H54 (cell line): Measurements from ENCODE around the gene LINGO3.
A peak's percentile ranks its signal among the peaks of the same experiment; 100 is the strongest.

Source experiments
- DNase-seq: peaks from one replicate; pipeline ENCODE4 v3.0.0; 2011; ENCODE audit warnings: low spot score, mixed read lengths; ENCODE audit not compliant: insufficient read length
- FAIRE-seq: peaks from 3 replicates; lab custom pipeline; 2011; peaks lifted over from hg19 to GRCh38; lab: Jason Lieb, UNC
- POLR2A ChIP-seq: IDR thresholded peaks from 2 replicates; pipeline ENCODE4 v1.6.1; 2011; ENCODE audit warnings: low read depth, mild to moderate bottlenecking, low read length

Gene LINGO3

DNA sequence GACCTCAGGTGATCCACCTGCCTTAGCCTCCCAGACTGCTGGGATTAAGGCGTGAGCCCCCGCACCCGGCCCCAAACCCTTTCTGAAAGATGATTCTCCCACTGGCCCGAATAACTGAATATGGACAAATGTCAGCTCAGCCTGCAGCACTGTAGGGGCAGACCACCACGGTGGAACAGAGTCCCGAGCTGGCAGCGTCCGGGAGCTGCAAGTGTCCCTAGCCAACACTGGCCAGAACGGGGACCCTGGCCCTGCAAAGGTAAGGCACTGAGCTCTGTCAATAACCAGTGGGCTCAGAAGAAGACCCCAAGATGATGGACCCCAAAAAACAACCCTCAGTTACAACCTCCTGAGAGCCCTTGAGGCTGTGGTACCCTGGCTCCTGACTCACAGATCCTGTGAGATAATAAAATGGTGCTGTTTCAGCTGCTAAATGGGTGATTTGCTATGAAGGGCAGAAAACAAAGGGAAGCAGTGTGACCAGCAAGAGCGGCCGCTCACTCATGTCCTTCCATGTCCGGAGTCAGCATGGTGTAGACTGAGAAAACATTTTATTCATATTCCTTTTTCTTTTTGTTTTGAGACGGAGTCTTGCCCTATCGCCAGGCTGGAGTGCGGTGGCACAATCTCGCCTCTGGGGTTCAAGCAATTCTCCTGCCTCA lies 18.9 kb upstream of the LINGO3 start:
- TF ChIP-seq POLR2A: no peak
- DNase-seq (no peak), FAIRE-seq (no peak)

DNA sequence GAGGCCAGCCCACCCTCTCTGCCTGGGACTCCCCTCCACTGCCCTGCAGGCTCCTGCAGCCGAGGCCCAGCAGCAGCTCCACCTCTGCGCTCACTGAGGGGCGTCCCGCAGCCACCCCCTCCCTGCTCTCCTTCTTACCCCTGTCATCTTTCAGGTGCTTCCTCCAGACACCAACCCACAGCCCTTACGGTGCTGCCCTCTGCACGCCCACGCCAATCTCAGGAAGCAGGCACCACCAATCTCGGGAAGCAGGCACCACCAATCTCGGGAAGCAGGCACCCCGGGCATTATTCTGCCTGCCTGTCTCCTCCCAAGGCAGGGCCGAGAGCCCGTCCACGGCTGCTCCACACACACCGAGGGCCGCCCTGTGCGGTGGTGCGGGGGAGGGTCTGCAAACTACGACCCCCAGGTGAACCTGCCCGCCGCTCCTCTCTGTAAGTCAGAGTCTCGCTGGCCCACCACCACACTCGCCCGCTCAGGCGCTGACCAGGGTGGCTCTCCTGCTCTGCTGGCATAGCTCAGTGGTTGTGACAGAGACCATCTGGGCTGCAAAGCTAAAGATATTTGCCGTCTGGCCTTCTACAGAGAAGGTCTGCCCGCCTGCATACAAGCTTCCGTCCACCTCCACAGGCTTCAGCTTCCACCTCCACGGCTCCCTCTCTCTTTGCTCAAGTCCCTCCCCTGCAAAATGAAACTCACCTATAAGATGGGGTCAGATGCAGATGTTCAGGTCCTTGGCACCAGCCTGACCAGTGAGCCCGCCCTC lies 17.5 kb upstream of the LINGO3 start:
- DNase-seq (no peak), FAIRE-seq (no peak)
- no peak for TF ChIP-seq POLR2A

DNA sequence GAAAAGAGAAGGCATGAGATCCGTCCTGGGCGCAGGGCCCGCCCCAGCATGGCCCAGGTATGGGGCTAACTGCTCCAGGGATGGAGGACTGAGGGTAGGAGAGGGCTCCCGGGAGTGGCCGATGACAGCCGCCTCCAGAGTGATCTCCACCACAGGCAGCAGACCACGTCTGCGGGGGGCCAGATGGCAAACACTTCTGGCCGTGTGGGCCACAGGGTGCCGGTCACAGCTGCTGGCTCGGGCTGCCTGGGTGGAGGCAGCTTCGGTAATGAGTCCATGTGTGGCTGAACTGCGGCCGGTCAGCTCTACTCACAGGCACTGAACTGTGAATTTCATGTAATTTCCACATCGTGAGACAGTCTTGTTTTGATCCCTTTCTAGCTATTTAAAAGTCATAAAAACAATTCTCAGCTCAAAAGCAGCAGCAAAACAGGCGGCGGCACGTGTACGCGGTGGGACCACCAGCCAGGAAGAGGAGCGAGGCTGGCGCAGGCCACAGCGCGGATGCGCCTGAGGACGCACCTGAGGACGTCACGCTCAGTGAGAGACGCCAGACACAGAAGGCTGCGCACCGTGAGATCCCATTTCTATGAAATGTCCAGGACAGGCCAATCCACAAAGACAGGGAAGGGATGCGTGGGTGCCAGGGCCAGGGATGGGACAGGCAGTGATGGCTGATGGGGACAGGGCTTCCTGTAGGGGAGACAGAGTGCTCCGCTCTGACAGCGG lies 16.4 kb upstream of the LINGO3 start:
- TF ChIP-seq POLR2A: no peak
- FAIRE-seq (no peak), DNase-seq (no peak)

DNA sequence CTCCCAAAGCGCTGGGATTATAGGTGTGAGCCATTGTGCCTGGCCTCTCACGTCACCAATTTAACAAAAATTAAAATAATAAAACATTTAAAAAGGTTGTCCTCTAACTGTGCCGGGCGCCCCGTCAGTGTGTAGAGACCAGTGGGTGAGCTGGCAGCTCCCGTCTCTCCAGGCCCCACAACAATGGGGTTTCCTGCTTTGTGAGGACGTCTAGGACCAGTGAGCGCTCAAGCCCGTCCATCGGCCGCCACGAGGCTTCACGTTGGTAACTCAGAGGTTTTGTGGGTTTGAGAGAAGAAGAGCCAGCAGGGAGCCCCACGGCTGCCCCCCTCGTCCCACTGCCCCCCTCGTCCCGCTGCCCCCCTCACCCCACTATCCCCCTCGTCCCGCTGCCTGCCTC lies 15.8 kb upstream of the LINGO3 start:
- TF ChIP-seq POLR2A: no peak
- DNase-seq (no peak), FAIRE-seq (no peak)

DNA sequence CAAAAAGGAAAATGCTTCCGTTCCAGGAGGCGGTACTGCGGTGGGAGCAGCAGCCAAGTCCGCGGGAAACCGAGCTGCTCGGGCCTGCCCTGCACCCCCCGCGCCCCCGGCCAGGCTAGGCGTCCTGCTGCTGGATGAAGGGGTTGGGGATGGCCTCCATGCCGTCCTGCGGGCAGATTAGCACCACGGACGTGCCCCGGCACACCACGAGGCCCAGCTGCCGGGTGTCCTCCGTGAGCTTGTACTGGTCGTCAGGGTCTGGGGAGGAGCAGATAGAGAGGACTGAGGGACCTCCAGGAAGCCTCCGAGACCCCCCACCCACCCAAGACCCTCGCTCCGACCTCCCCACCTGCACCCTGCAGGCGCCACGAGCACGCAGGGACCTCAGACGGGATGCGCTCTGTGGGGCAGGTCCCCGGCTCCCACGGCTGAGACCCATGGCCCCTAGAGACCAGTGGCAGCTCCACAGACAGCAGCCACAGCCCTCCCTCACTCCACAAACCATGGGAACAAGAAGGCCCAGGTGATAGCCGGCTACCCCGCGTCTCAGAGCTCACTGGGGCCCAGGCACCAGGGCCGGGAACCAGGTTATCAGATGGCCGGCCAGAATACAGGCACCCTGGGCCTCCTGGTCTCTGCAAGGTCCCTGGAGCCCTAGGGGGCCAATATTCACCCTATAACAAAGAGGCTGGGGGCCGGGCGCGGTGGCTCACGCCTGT lies 13.8 kb upstream of the LINGO3 start:
- TF ChIP-seq POLR2A: no peak
- FAIRE-seq: no peak
- no peak for DNase-seq

DNA sequence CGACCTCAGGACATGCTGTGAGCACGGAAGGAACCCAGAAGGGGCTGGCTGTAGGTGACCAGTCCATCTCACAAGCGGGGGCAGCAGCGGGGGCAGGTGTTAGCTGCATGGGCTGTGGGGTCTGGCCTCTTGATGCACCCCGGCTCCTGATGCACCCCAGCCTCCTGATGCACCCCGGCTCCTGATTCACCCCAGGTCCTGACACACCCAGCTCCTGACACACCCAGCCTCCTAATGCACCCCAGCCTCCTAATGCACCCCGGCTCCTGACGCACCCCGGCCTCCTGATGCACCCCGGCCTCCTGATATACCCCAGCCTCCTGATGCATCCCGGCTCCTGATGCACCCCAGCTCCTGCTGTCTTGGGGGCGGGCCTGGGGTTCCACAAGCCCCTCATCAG lies 13.0 kb upstream of the LINGO3 start:
- DNase-seq: no peak
- FAIRE-seq: no peak
- TF ChIP-seq POLR2A: no peak

DNA sequence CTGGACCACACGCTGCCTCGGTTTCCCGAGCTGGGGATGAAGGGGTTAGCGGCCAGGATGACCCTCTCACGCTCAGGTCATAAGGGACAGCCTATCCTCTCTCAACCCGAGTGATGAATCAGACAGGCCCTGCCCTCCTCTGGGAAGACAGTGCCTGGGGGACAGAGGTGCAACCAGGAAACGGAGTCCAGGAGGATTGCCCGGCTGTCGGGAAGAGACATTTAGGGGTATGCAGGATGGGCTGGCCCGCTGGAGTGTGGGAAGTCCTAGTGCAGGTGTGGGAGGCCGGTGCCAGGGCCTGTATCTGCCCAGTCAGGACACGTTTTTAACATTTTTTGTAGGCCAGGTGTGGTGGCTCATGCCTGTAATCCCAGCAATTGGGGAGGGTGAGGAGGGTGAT lies 12.1 kb upstream of the LINGO3 start:
- no peak for TF ChIP-seq POLR2A
- DNase-seq: no peak
- no peak for FAIRE-seq

DNA sequence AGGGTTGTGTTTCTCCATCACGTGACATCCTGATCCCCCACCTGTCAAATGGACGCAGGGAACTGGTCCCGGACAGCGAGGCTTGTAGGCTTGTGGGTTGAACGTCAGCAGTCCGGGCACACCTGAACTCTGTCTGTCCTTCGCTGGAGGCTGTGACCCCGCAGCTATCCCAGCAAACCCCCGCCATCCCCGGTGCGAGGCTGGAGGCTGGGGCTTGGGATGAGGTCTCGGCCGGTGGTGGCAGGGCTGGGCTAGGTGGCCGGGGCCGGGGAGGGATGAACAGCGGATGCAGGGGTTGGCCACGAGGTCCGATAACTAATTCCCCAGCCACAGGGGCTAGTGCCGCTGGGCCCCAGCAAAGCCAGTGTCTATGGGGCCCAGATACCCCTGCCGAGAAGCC lies 11.6 kb upstream of the LINGO3 start:
- no peak for DNase-seq
- no peak for TF ChIP-seq POLR2A
- no peak for FAIRE-seq

DNA sequence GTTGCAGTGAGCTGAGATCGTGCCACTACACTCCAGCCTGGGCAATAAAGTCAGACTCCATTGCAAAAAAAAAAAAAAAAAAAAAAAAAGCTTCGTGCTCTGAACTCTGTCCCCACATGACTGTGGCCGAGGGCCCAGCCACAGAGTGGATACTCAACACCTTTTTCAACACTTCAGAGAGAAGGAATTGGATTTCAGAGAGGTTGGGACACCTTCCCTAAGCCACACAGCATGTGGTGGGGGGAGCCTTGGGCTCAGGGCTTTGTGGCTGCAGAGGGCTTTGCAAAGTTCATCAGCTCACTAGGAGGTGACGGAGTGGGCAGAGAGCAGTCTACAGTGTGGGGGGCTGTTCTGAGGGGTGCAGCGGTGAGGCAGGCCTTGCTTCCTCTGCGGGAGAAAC lies 11.0 kb upstream of the LINGO3 start:
- FAIRE-seq: no peak
- no peak for TF ChIP-seq POLR2A
- no peak for DNase-seq

DNA sequence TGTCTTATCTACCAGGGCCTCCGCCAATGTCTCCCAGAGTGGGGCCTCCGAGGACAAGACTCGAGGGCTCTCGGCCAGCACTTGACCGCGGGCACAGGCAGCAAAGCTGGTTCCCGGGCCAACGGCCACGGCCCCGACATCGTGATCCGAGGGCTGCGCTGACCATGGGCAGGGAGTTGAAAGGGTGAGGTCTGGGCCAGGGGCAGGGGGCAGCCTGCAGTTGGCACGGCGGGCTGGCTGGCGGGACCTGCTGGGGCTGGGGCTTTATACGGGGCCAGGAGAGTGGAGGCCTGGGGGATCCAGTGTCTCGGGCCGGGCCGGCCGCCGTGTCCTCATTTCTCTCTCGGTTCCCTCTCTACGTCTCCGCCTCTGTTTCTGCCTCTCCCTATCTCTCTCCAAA lies 9.8 kb upstream of the LINGO3 start:
- no peak for TF ChIP-seq POLR2A
- no peak for DNase-seq
- no peak for FAIRE-seq

DNA sequence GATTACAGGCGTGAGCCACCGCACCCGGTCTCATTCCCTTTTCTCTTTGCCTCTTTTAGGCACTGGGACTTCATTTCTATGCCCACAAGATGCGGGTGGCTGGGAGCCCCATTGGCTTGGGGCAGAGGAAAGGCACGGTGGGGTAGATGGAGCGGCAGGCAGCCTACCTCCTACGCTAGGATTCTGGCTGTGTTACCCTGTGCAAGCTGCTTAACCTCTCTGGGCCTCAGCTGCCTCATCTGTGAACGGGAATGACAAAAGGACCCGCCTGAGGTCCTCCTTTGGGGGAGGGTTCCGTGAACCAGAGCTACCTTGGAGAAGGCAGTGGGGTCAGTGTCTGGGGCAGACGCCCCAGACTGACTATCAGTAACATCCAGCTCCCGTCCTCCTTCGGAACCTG lies 9.3 kb upstream of the LINGO3 start:
- no peak for TF ChIP-seq POLR2A
- no peak for FAIRE-seq
- no peak for DNase-seq

DNA sequence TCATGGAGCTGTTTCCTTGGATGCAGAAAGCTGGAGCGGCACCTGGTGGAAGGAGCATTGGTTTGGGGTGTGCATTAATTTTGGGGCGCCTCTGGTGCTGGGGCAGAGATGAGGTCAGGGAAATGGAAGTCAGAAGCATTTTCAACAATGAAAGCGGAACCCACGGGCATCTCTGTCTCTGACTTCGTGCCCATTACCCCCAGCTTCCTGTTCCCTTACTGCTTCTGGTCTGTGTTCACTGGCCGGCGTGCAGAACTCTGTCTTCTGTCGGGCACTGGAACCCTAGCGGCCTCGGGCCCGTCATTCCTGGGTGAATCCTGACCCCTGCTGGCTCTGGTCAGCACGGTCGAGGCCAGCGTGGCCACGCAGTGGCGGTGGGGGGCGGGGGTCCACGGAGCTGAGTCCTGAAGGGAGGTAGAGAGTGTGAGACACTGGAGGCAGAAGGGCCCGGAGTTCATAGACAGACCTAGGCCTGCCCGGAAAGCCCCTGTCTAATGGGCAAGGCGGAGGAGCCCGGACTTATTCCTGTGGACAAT lies 7.9 kb upstream of the LINGO3 start:
- FAIRE-seq (no peak), DNase-seq (peak; percentile 65)
- TF ChIP-seq POLR2A: no peak

DNA sequence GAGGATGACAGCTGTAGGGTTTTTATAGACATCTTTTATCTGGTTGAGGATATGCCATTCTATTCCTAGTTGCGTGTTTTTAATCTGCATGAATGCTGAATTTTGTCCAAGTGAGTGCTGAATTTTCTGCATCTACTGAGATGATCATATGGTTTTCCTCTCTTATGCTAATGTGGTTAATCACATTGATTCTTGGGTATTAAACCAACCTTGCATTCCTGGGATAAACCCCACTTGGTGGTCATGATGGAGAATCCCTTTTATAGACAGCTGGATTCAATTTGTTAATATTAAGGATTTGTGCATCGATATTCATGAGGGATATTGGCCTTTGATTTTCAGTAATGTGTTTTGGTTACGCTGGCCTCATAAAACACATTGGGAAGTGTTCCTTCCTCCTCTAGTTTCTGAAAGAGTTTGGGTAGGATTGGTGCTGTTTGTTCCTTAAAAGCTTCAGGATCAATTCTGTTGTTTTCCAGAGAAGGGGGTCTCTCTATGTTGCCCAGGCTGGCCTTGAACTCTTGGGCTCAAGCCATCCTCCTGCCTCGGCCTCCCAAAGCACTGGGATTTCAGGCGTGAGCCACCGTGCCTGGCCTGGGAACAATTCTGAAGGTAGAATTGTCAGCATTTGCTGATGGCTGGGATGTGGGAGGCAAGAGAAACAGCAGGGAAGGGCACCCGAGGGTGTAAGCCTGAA lies 7.3 kb upstream of the LINGO3 start:
- no peak for FAIRE-seq
- no peak for TF ChIP-seq POLR2A
- DNase-seq: no peak
